Thymus (tissue), 11 donors: Measurements from ENCODE around the gene TEAD2. TPM values are rescaled to one million over a fixed set of nuclear protein-coding genes. Genes with fewer than 3 reads are reported as not detected.
"Not testable (repeated sequence)": the region's sequence is repeated elsewhere in the genome, so short reads cannot be mapped to it uniquely, and the experiment has no call there.

Experiments
- DNase-seq, 9 donors: peaks; one replicate each; pipeline ENCODE4 v3.0.0-alpha.2; 2013; ENCODE audit warnings: low spot score in 9 of 9, low read depth in 6 of 9, missing footprints in 1 of 9
- H3K27ac ChIP-seq, 2 donors: one replicate each; pipeline ENCODE4 v1.5.1; 2013; ENCODE audit warnings: control low read depth in 1 of 2, low read depth in 1 of 2, low read length in 1 of 2, mild to moderate bottlenecking in 1 of 2, moderate library complexity in 1 of 2
- H3K27me3 ChIP-seq, 2 donors: one replicate each; pipeline ENCODE4 v1.5.1; 2013; ENCODE audit warnings: low read length in 1 of 2; ENCODE audit not compliant: control insufficient read depth in 2 of 2, insufficient read depth in 1 of 2
- H3K36me3 ChIP-seq, 2 donors: one replicate each; pipeline ENCODE4 v1.5.1; 2013; ENCODE audit warnings: low read length in 1 of 2, mild to moderate bottlenecking in 1 of 2, moderate library complexity in 1 of 2; ENCODE audit not compliant: control insufficient read depth in 2 of 2, insufficient read depth in 2 of 2
- H3K4me1 ChIP-seq, 2 donors: one replicate each; pipeline ENCODE4 v1.5.1; 2013; ENCODE audit warnings: low read length in 2 of 2; ENCODE audit not compliant: control insufficient read depth in 2 of 2, insufficient read depth in 2 of 2
- H3K4me3 ChIP-seq, 2 donors: one replicate each; pipeline ENCODE4 v1.5.1; 2013; ENCODE audit warnings: low read length in 2 of 2, control low read depth in 1 of 2, mild to moderate bottlenecking in 1 of 2
- H3K9me3 ChIP-seq, 2 donors: one replicate each; pipeline ENCODE4 v1.5.1; 2013; ENCODE audit warnings: low read length in 1 of 2, mild to moderate bottlenecking in 1 of 2; ENCODE audit not compliant: control insufficient read depth in 2 of 2, insufficient read depth in 1 of 2
- WGBS: extraction: QIAGEN DNeasy Blood & Tissue Kit; methylation state at CpG from one replicate; pipeline ENCODE4 v1.1.7; 2013; 5-methylcytosine and 5-hydroxymethylcytosine counted together
- polyA plus RNA-seq: library from polyadenylated mRNA; stranded (reverse); fragments of 200-250 nt; gene quantifications from one replicate; pipeline ENCODE4 v1.2.3, GENCODE V29; 2013
- total RNA-seq: library from RNA; stranded (reverse); fragments of 120-200 nt; gene quantifications from one replicate; pipeline ENCODE4 v1.2.4, GENCODE V29; 2013
- donor health status: healthy.

The TEAD2 gene
- total and polyA plus RNA-seq, 2 donors, result 4.1 to 6.6 TPM

DNA sequence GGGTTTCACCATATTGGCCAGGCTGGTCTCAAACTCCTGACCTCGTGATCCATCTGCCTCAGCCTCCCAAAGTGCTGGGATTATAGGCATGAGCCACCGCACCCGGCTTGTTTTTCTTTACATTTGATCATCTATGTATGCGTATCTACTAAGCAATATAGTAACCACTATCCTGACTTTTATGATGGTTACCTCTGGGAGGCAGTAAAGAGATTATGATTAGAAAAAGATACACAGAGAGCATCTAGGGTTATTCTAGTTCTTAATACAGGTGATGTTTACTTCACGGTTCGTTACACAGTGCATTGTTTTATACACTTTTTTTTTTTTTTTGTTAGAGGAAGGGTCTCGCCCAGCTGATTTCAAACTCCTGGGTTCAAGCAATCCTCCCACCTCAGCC is 55.5 kb downstream of the TEAD2 start:
- not testable (repeated sequence) for H3K4me3 ChIP-seq, H3K27me3 ChIP-seq, H3K36me3 ChIP-seq, DNase-seq, H3K27ac ChIP-seq, H3K9me3 ChIP-seq, H3K4me1 ChIP-seq
- 74% methylated on average over 7 of the region's 7 CpGs for WGBS

DNA sequence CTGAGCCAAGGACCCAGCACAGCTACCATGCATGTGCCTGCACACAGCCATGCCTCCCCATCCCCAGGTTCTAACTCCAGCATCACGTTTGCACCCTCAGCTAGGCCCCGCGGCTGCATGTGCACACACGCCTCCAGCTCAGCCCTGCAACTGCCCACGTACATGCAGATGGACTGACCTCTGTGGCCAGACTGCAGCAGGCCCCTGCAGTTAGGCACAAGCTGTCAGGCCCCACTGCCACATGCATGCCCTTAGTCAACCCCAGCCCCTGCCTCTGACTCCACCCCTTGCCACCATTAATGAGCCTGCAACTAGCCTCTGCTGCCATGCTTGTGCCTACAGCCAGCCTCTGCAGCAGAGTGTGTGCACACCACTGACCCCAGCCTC is 60.4 kb downstream of the TEAD2 start:
- no peak overlapping the region for H3K27ac ChIP-seq
- H3K36me3 ChIP-seq, result no peaks in the 10 kb centered on the region
- peaks cover 0 to 3% of the 10 kb centered on the region in 2 donors for H3K27me3 ChIP-seq
- H3K4me1 ChIP-seq, result peaks cover 0 to 5% of the 10 kb centered on the region in 2 donors
- H3K4me3 ChIP-seq, result no peak overlapping the region
- no peak for DNase-seq
- peaks cover 0 to 3% of the 10 kb centered on the region in 2 donors for H3K9me3 ChIP-seq
- WGBS, result 95% methylated on average over 5 of the region's 5 CpGs

- WGBS, result 34% methylated on average over 8 of the region's 8 CpGs
- DNase-seq, result peak; percentile 29 to 74 (median 44)
- H3K4me3 ChIP-seq, result no peak overlapping the region
- H3K4me1 ChIP-seq, result peaks cover 0 to 5% of the 10 kb centered on the region in 2 donors
- H3K27me3 ChIP-seq, result peaks cover 0 to 3% of the 10 kb centered on the region in 2 donors
- no peaks in the 10 kb centered on the region for H3K36me3 ChIP-seq
- peaks cover 0 to 3% of the 10 kb centered on the region in 2 donors for H3K9me3 ChIP-seq
- H3K27ac ChIP-seq, result no peak overlapping the region
These were observed 60.9 kb downstream of the TEAD2 start for GRCh38 chr19:49301165-49301865.

DNA sequence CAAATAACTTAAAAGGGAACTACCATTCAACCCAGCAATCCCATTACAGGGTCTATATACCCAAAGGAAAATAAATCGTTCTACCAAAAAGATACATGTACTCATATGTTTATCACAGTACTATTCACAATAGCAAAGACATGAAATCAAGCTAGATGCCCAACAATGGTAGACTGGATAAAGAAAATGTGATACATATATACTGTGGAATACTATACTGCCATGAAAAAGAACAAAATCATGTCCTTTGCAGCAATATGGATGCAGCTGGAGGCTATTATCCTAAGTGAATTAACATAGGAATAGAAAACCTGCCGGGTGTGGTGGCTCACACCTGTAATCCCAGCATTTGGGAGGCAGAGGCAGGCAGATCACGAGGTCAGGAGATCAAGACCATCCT is 63.6 kb downstream of the TEAD2 start:
- not testable (repeated sequence) for DNase-seq, H3K27me3 ChIP-seq, H3K36me3 ChIP-seq, H3K4me1 ChIP-seq, H3K27ac ChIP-seq, H3K9me3 ChIP-seq, H3K4me3 ChIP-seq
- 91% methylated on average over 3 of the region's 3 CpGs for WGBS

DNA sequence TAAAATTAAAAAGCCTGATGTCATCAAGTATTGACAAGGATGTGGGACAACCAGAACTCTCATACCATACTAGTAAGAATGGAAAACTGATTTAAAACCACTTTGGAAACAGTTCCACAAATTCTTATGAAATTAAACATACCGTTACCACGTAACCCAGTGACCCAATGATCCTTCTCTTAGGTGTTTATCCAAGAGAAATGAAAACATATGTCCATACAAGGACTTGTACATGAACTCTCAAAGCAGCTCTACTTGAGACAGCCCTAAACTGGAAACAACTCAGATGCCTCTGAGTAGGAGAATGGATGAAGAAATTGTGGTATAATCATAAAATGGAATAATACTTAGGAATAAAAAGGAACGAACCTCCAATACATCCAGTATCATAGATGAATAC is 64.8 kb downstream of the TEAD2 start:
- H3K4me3 ChIP-seq, result no peak overlapping the region
- H3K36me3 ChIP-seq, result no peaks in the 10 kb centered on the region
- WGBS, result 97% methylated on average over 3 of the region's 3 CpGs
- H3K4me1 ChIP-seq, result peaks cover 0 to 5% of the 10 kb centered on the region in 2 donors
- DNase-seq, result no peak
- H3K27ac ChIP-seq, result no peak overlapping the region
- peaks cover 0 to 3% of the 10 kb centered on the region in 2 donors for H3K27me3 ChIP-seq
- H3K9me3 ChIP-seq, result no peaks in the 10 kb centered on the region

GRCh38 chr19:49295208-49295880 is 66.9 kb downstream of the TEAD2 start:
- no peaks in the 10 kb centered on the region for H3K36me3 ChIP-seq
- no peaks in the 10 kb centered on the region for H3K4me1 ChIP-seq
- 92% methylated on average over 8 of the region's 8 CpGs for WGBS
- H3K9me3 ChIP-seq, result no peaks in the 10 kb centered on the region
- no peaks in the 10 kb centered on the region for H3K27me3 ChIP-seq
- H3K4me3 ChIP-seq, result no peak overlapping the region
- H3K27ac ChIP-seq, result no peak overlapping the region
- no peak for DNase-seq

GRCh38 chr19:49294401-49294800 is 67.8 kb downstream of the TEAD2 start:
- no peak for DNase-seq
- 95% methylated on average over 6 of the region's 6 CpGs for WGBS

More at GRCh38 chr19:49294401-49294800, 67.8 kb downstream of the TEAD2 start:
- no peaks in the 10 kb centered on the region for H3K4me1 ChIP-seq
- H3K27ac ChIP-seq, result no peak overlapping the region
- H3K4me3 ChIP-seq, result no peak overlapping the region
- H3K27me3 ChIP-seq, result no peaks in the 10 kb centered on the region
- no peaks in the 10 kb centered on the region for H3K9me3 ChIP-seq
- no peaks in the 10 kb centered on the region for H3K36me3 ChIP-seq

Other genes with a start within 250 kb of the TEAD2 start
- 3.5 TPM for gene LIN7B, start 248.0 kb downstream of the TEAD2 start, total RNA-seq
- 9.0 TPM for gene LIN7B, start 248.0 kb downstream of the TEAD2 start, polyA plus RNA-seq
- 2.7 TPM for gene C19orf73, start 243.3 kb downstream of the TEAD2 start, total RNA-seq
- gene C19orf73, start 243.3 kb downstream of the TEAD2 start, polyA plus RNA-seq, result 4.0 TPM
- 7.0 TPM for gene PPFIA3, start 242.9 kb downstream of the TEAD2 start, total RNA-seq
- gene PPFIA3, start 242.9 kb downstream of the TEAD2 start, polyA plus RNA-seq, result 14.1 TPM
- 1.3 TPM for gene HRC, start 207.0 kb downstream of the TEAD2 start, total RNA-seq
- gene HRC, start 207.0 kb downstream of the TEAD2 start, polyA plus RNA-seq, result 1.1 TPM
- gene TRPM4, start 204.6 kb downstream of the TEAD2 start, total RNA-seq, result 3.7 TPM
- 7.6 TPM for gene TRPM4, start 204.6 kb downstream of the TEAD2 start, polyA plus RNA-seq
- 0.76 TPM for gene SLC6A16, start 37.2 kb downstream of the TEAD2 start, total RNA-seq
- gene SLC6A16, start 37.2 kb downstream of the TEAD2 start, polyA plus RNA-seq, result 2.5 TPM
- 31.6 TPM for gene CD37, start 27.0 kb downstream of the TEAD2 start, total RNA-seq
- 78.4 TPM for gene CD37, start 27.0 kb downstream of the TEAD2 start, polyA plus RNA-seq
- gene DKKL1, start 1.5 kb upstream of the TEAD2 start, total RNA-seq, result 0.14 TPM
- gene DKKL1, start 1.5 kb upstream of the TEAD2 start, polyA plus RNA-seq, result 0.21 TPM
- gene KASH5, start 25.8 kb upstream of the TEAD2 start, total RNA-seq, result 0.09 TPM
- gene KASH5, start 25.8 kb upstream of the TEAD2 start, polyA plus RNA-seq, result 0.09 TPM
- gene PTH2, start 61.0 kb upstream of the TEAD2 start, total RNA-seq, result not detected
- gene PTH2, start 61.0 kb upstream of the TEAD2 start, polyA plus RNA-seq, result not detected
- not detected for gene GFY, start 63.0 kb upstream of the TEAD2 start, total RNA-seq
- 0.05 TPM for gene GFY, start 63.0 kb upstream of the TEAD2 start, polyA plus RNA-seq
- gene SLC17A7, start 79.1 kb upstream of the TEAD2 start, total RNA-seq, result under 0.01 TPM
- gene SLC17A7, start 79.1 kb upstream of the TEAD2 start, polyA plus RNA-seq, result 0.57 TPM
- 99.1 TPM for gene PIH1D1, start 89.4 kb upstream of the TEAD2 start, total RNA-seq
- gene PIH1D1, start 89.4 kb upstream of the TEAD2 start, polyA plus RNA-seq, result 130 TPM
- gene ALDH16A1, start 90.8 kb upstream of the TEAD2 start, total RNA-seq, result 28.5 TPM
- gene ALDH16A1, start 90.8 kb upstream of the TEAD2 start, polyA plus RNA-seq, result 51.6 TPM
- 22.3 TPM for gene FLT3LG, start 111.8 kb upstream of the TEAD2 start, total RNA-seq
- 32.1 TPM for gene FLT3LG, start 111.8 kb upstream of the TEAD2 start, polyA plus RNA-seq
- 3,666 TPM for gene RPL13A, start 125.2 kb upstream of the TEAD2 start, total RNA-seq
- gene RPL13A, start 125.2 kb upstream of the TEAD2 start, polyA plus RNA-seq, result 4,231 TPM
- gene RPS11, start 134.0 kb upstream of the TEAD2 start, total RNA-seq, result 3,463 TPM
- gene RPS11, start 134.0 kb upstream of the TEAD2 start, polyA plus RNA-seq, result 4,965 TPM
- gene FCGRT, start 150.2 kb upstream of the TEAD2 start, total RNA-seq, result 120 TPM
- 166 TPM for gene FCGRT, start 150.2 kb upstream of the TEAD2 start, polyA plus RNA-seq
- gene RCN3, start 165.6 kb upstream of the TEAD2 start, total RNA-seq, result 8.8 TPM
- 32.7 TPM for gene RCN3, start 165.6 kb upstream of the TEAD2 start, polyA plus RNA-seq
- gene NOSIP, start 218.1 kb upstream of the TEAD2 start, total RNA-seq, result 137 TPM
- gene NOSIP, start 218.1 kb upstream of the TEAD2 start, polyA plus RNA-seq, result 156 TPM
- 2.2 TPM for gene PRRG2, start 218.9 kb upstream of the TEAD2 start, total RNA-seq
- gene PRRG2, start 218.9 kb upstream of the TEAD2 start, polyA plus RNA-seq, result 5.5 TPM
- 2.3 TPM for gene PRR12, start 228.8 kb upstream of the TEAD2 start, total RNA-seq
- gene PRR12, start 228.8 kb upstream of the TEAD2 start, polyA plus RNA-seq, result 10.2 TPM